WTC11 (cell line): ENCODE results near the gene PXN. TPM values are rescaled to one million over a fixed set of nuclear protein-coding genes. Genes with fewer than 3 reads are reported as not detected.

Experiments
- ATAC-seq: fragments of 200-7000 bp; cut with Tn5 transposase; 2 replicates; pipeline ENCODE4 v1.10.0; 2021; ENCODE audit warnings: mild to moderate bottlenecking, moderate library complexity
- CTCF ChIA-PET: fragments of 300-600 bp; sonication (Branson Sonifier 250); formaldehyde crosslinking; loops from one replicate; lab custom pipeline; 2021; ENCODE audit warnings: antibody characterized with exemption; lab: Charles Lee
- POLR2A ChIA-PET: fragments of 350-600 bp; sonication (Branson Sonifier 250); formaldehyde crosslinking; loops from one replicate; lab custom pipeline; 2021; ENCODE audit warnings: antibody characterized with exemption; lab: Charles Lee
- DNase-seq: peaks from one replicate; pipeline ENCODE4 v3.0.0; 2021; ENCODE audit warnings: low spot score
- H3K27ac Mint-ChIP-seq: 2 replicates; pipeline ENCODE4 v1.8.0; 2021; ENCODE audit warnings: mixed read lengths
- H3K27me3 Mint-ChIP-seq: 2 replicates; pipeline ENCODE4 v1.8.0; 2021; ENCODE audit warnings: low read depth, mild to moderate bottlenecking, moderate library complexity, mixed read lengths
- H3K36me3 Mint-ChIP-seq: 2 replicates; pipeline ENCODE4 v1.8.0; 2021; ENCODE audit warnings: mixed read lengths
- H3K4me1 Mint-ChIP-seq: 2 replicates; pipeline ENCODE4 v1.8.0; 2022; ENCODE audit warnings: mixed read lengths
- H3K4me3 Mint-ChIP-seq: 2 replicates; pipeline ENCODE4 v1.8.0; 2021; ENCODE audit warnings: mild to moderate bottlenecking, moderate library complexity, mixed read lengths
- H3K9me3 Mint-ChIP-seq: 2 replicates; pipeline ENCODE4 v1.8.0; 2021; ENCODE audit warnings: mixed read lengths
- CDX4 ChIP-seq: fragments of 250-450 bp; sonication (Bioruptor Pico); IDR thresholded peaks from 2 replicates; pipeline ENCODE4 v1.9.0; 2021; ENCODE audit warnings: moderate library complexity, mild to moderate bottlenecking, inconsistent platforms, borderline replicate concordance
- FOXP1 ChIP-seq: sonication (generic); formaldehyde crosslinking; IDR thresholded peaks from 2 replicates; pipeline ENCODE4 v1.8.0; 2022; ENCODE audit warnings: missing genetic modification reagents, mild to moderate bottlenecking, moderate library complexity, borderline replicate concordance
- FOXP4 ChIP-seq: sonication (generic); formaldehyde crosslinking; IDR thresholded peaks from 2 replicates; pipeline ENCODE4 v1.8.0; 2022; ENCODE audit warnings: mild to moderate bottlenecking, missing genetic modification reagents
- IRF1 ChIP-seq: sonication (generic); formaldehyde crosslinking; IDR thresholded peaks from 2 replicates; pipeline ENCODE4 v1.8.0; 2023; ENCODE audit warnings: missing genetic modification reagents
- OVOL2 ChIP-seq: fragments of 250-450 bp; sonication (Bioruptor Pico); IDR thresholded peaks from 2 replicates; pipeline ENCODE4 v1.9.0; 2021; ENCODE audit warnings: mild to moderate bottlenecking, borderline replicate concordance
- RORB ChIP-seq: fragments of 250-450 bp; sonication (Bioruptor Pico); IDR thresholded peaks from 2 replicates; pipeline ENCODE4 v1.9.0; 2021; ENCODE audit warnings: mild to moderate bottlenecking
- TEAD1 ChIP-seq: sonication (generic); formaldehyde crosslinking; IDR thresholded peaks from 2 replicates; pipeline ENCODE4 v1.8.0; 2022; ENCODE audit warnings: mild to moderate bottlenecking, missing genetic modification reagents
- USF2 ChIP-seq: sonication (generic); formaldehyde crosslinking; IDR thresholded peaks from 2 replicates; pipeline ENCODE4 v1.8.1; 2023; ENCODE audit warnings: mild to moderate bottlenecking, missing genetic modification reagents, moderate library complexity
- ZBTB43 ChIP-seq: sonication (generic); formaldehyde crosslinking; IDR thresholded peaks from 2 replicates; pipeline ENCODE4 v1.8.1; 2023; ENCODE audit warnings: mild to moderate bottlenecking, missing genetic modification reagents
- ZNF138 ChIP-seq: sonication (generic); formaldehyde crosslinking; conservative IDR thresholded peaks from 2 replicates; pipeline ENCODE4 v1.8.1; 2022; ENCODE audit warnings: mild to moderate bottlenecking, moderate library complexity, missing genetic modification reagents
- ZNF263 ChIP-seq: sonication (generic); formaldehyde crosslinking; IDR thresholded peaks from 2 replicates; pipeline ENCODE4 v1.8.1; 2022; ENCODE audit warnings: low read depth, mild to moderate bottlenecking, moderate library complexity, missing genetic modification reagents
- ZNF281 ChIP-seq: sonication (generic); formaldehyde crosslinking; IDR thresholded peaks from 2 replicates; pipeline ENCODE4 v1.8.0; 2023; ENCODE audit warnings: mild to moderate bottlenecking, missing genetic modification reagents
- ZNF396 ChIP-seq: fragments of 250-450 bp; sonication (Bioruptor Pico); IDR thresholded peaks from 2 replicates; pipeline ENCODE4 v1.8.0; 2021; ENCODE audit warnings: mild to moderate bottlenecking, moderate library complexity, borderline replicate concordance
- ZNF512 ChIP-seq: sonication (generic); formaldehyde crosslinking; IDR thresholded peaks from 2 replicates; pipeline ENCODE4 v1.8.1; 2022; ENCODE audit warnings: missing genetic modification reagents, borderline replicate concordance
- total RNA-seq: library from RNA; stranded (reverse); gene quantifications from 3 replicates; pipeline ENCODE4 v1.2.3, GENCODE V29; 2021

PXN gene
- total RNA-seq, 1 experiment from 2014 or later: 132 TPM

- TF ChIP-seq OVOL2: no peak
Measured at GRCh38 chr12:120224304-120225199, 41.0 kb downstream of the PXN start (continued).

GRCh38 chr12:120223458-120224303 lies 41.8 kb downstream of the PXN start:
- Mint-ChIP-seq H3K4me3 (no peak overlapping the region), H3K9me3 (no peaks in the 10 kb centered on the region), H3K36me3 (peaks cover 32% of the 10 kb centered on the region), H3K27ac (no peak overlapping the region), H3K4me1 (peaks cover 32% of the 10 kb centered on the region), H3K27me3 (no peaks in the 10 kb centered on the region; the same call in 1 of the 2 replicates)
- ATAC-seq (no peak), DNase-seq (no peak)
- ChIA-PET CTCF (interaction anchor here (10.5 kb wide), 1 partner anchor 34 kb away, joined by 717 read pairs; the partner anchor contains the start of gene PXN), POLR2A (no interaction called here)
- TF ChIP-seq FOXP1 (CRISPR knock-in tag) (no peak), ZNF512 (no peak), ZNF396 (CRISPR knock-in tag) (no peak), IRF1 (CRISPR knock-in tag) (no peak), USF2 (CRISPR knock-in tag) (no peak), CDX4 (CRISPR knock-in tag) (no peak), ZBTB43 (CRISPR knock-in tag) (no peak), FOXP4 (CRISPR knock-in tag) (no peak), TEAD1 (CRISPR knock-in tag) (no peak), ZNF263 (CRISPR knock-in tag) (no peak), ZNF138 (CRISPR knock-in tag) (no peak), ZNF281 (no peak), RORB (CRISPR knock-in tag) (no peak)
